Liver (tissue), 9 donors: ENCODE measurements around the gene FAM89B. TPM values are rescaled to one million over a fixed set of nuclear protein-coding genes. Genes with fewer than 3 reads are reported as not detected.

Source experiments
- DNase-seq: peaks from one replicate; pipeline ENCODE4 v3.0.0-alpha.2; 2017; ENCODE audit warnings: low spot score
- H3K27ac ChIP-seq, 2 donors: one replicate each; pipeline ENCODE4 v1.7.0; 2013; ENCODE audit warnings: inconsistent platforms in 2 of 2, low read length in 2 of 2, control low read depth in 1 of 2, low read depth in 1 of 2, mild to moderate bottlenecking in 1 of 2
- H3K27me3 ChIP-seq, 4 donors: one replicate each; pipeline versions ENCODE4 v1.6.1 to v1.7.0; 2013; ENCODE audit warnings: low read length in 3 of 4, inconsistent platforms in 1 of 4, mild to moderate bottlenecking in 1 of 4, moderate library complexity in 1 of 4; ENCODE audit not compliant: control insufficient read depth in 4 of 4, insufficient read depth in 4 of 4
- H3K36me3 ChIP-seq, 4 donors: one replicate each; pipeline versions ENCODE4 v1.6.1 to v1.7.0; 2013; ENCODE audit warnings: low read length in 3 of 4, mild to moderate bottlenecking in 3 of 4, low read depth in 1 of 4, moderate library complexity in 1 of 4; ENCODE audit not compliant: control insufficient read depth in 4 of 4, insufficient read depth in 3 of 4
- H3K4me1 ChIP-seq, 4 donors: one replicate each; pipeline versions ENCODE4 v1.6.1 to v1.7.0; 2013; ENCODE audit warnings: low read length in 3 of 4, mild to moderate bottlenecking in 3 of 4, moderate library complexity in 1 of 4; ENCODE audit not compliant: control insufficient read depth in 4 of 4, insufficient read depth in 4 of 4
- H3K4me3 ChIP-seq, 3 donors: one replicate each; pipeline versions ENCODE4 v1.6.1 to v1.7.0; 2013; ENCODE audit warnings: low read length in 3 of 3, control low read depth in 1 of 3, low read depth in 1 of 3, mild to moderate bottlenecking in 1 of 3
- H3K9ac ChIP-seq, 2 donors: one replicate each; pipeline ENCODE4 v1.7.0; 2013; ENCODE audit warnings: low read length in 2 of 2, mild to moderate bottlenecking in 2 of 2, moderate library complexity in 2 of 2, control low read depth in 1 of 2, low read depth in 1 of 2
- H3K9me3 ChIP-seq, 4 donors: one replicate each; pipeline versions ENCODE4 v1.6.1 to v1.7.0; 2013; ENCODE audit warnings: low read length in 3 of 4; ENCODE audit not compliant: control insufficient read depth in 4 of 4
- EGR1 ChIP-seq, 2 donors: IDR thresholded peaks; 2 replicates each; pipeline ENCODE4 v1.6.1; 2016 to 2018; ENCODE audit warnings: antibody characterized with exemption in 2 of 2, low read depth in 2 of 2
- FOXA1 ChIP-seq: IDR thresholded peaks from 2 replicates; pipeline ENCODE4 v1.6.1; 2016; ENCODE audit warnings: antibody characterized with exemption
- FOXA2 ChIP-seq: IDR thresholded peaks from 2 replicates; pipeline ENCODE4 v1.6.1; 2016; ENCODE audit warnings: antibody characterized with exemption
- GABPA ChIP-seq, 2 donors: IDR thresholded peaks in 1 of 2; conservative IDR thresholded peaks in 1 of 2; 2 replicates each; pipeline ENCODE4 v1.6.1; 2016; ENCODE audit warnings: antibody characterized with exemption in 2 of 2, mild to moderate bottlenecking in 1 of 2, moderate library complexity in 1 of 2
- HNF4A ChIP-seq, 2 donors: conservative IDR thresholded peaks; 2 replicates each; pipeline ENCODE4 v1.6.1; 2016; ENCODE audit warnings: antibody characterized with exemption in 2 of 2, mild to moderate bottlenecking in 2 of 2
- HNF4G ChIP-seq: IDR thresholded peaks from 2 replicates; pipeline ENCODE4 v1.6.1; 2016; ENCODE audit warnings: antibody characterized with exemption
- JUND ChIP-seq, 2 donors: IDR thresholded peaks; 2 replicates each; pipeline ENCODE4 v1.6.1; 2016; ENCODE audit warnings: antibody characterized with exemption in 2 of 2
- MAX ChIP-seq: IDR thresholded peaks from 2 replicates; pipeline ENCODE4 v1.6.1; 2016; ENCODE audit warnings: antibody characterized with exemption
- NR2F2 ChIP-seq: IDR thresholded peaks from 2 replicates; pipeline ENCODE4 v1.6.1; 2016; ENCODE audit warnings: antibody characterized with exemption
- REST ChIP-seq: IDR thresholded peaks from 2 replicates; pipeline ENCODE4 v1.6.1; 2016; ENCODE audit warnings: antibody characterized with exemption, mild to moderate bottlenecking
- RXRA ChIP-seq, 2 donors: IDR thresholded peaks; 2 replicates each; pipeline ENCODE4 v1.6.1; 2017 to 2018; ENCODE audit warnings: antibody characterized with exemption in 2 of 2, mild to moderate bottlenecking in 1 of 2
- YY1 ChIP-seq: IDR thresholded peaks from 2 replicates; pipeline ENCODE4 v1.6.1; 2016; ENCODE audit warnings: antibody characterized with exemption, mild to moderate bottlenecking
- ZBTB33 ChIP-seq: IDR thresholded peaks from 2 replicates; pipeline ENCODE4 v1.6.1; 2016; ENCODE audit warnings: antibody characterized with exemption
- WGBS: extraction: QIAGEN DNeasy Blood & Tissue Kit; methylation state at CpG from one replicate; pipeline ENCODE4 v1.1.7; 2013; 5-methylcytosine and 5-hydroxymethylcytosine counted together
- polyA plus RNA-seq, 2 donors: library from polyadenylated mRNA; stranded (reverse) in 1 of 2; unstranded in 1 of 2; fragments of 200-250 nt in 1 of 2; fragments of >200 nt in 1 of 2; fragmentation: Nextera tagmentation in 1 of 2; extraction: Ambion mirVana in 1 of 2; gene quantifications; one replicate each; pipeline versions ENCODE4 v1.2.1 to v1.2.3, GENCODE V29; 2013 to 2015
- total RNA-seq, 2 donors: library from RNA; depleted of rRNA; stranded (reverse); fragments of >200 nt; gene quantifications; one replicate each; pipeline ENCODE4 v1.2.3, GENCODE V29; 2014
- TF ChIP-seq, protein P1 (sequence below): fragments of 150-350 bp; IDR thresholded peaks from 2 replicates; pipeline ENCODE4 v1.5.1; 2017; ENCODE audit warnings: improper control_type of control experiment, low read depth, low read length; ENCODE audit not compliant: missing input control
- TF ChIP-seq, protein P2 (sequence below): IDR thresholded peaks from 2 replicates; pipeline ENCODE4 v1.6.1; 2016; ENCODE audit warnings: antibody characterized with exemption
- donor health status: healthy.
- donor health status: healthy.
- donor health status: healthy.
- donor health status: healthy.
- donor health status: healthy.

The FAM89B gene
- total and polyA plus RNA-seq, 4 donors: 4.7 to 16.7 (median 9.5) TPM

- Histone ChIP-seq H3K27me3 (no peaks in the 10 kb centered on the region), H3K4me3 (no peak overlapping the region), H3K9me3 (no peaks in the 10 kb centered on the region), H3K9ac (no peak overlapping the region), H3K36me3 (peaks cover 3 to 28% (median 19%) of the 10 kb centered on the region in 4 donors), H3K27ac (no peak overlapping the region), H3K4me1 (peaks cover 7 to 25% (median 18%) of the 10 kb centered on the region in 4 donors)
- no peak for DNase-seq
- 85% methylated on average over 18 of the region's 18 CpGs for WGBS
- no peak for TF ChIP-seq ZBTB33
- no peak for TF ChIP-seq HNF4G
- TF ChIP-seq NR2F2: no peak
- TF ChIP-seq, protein P1, sequence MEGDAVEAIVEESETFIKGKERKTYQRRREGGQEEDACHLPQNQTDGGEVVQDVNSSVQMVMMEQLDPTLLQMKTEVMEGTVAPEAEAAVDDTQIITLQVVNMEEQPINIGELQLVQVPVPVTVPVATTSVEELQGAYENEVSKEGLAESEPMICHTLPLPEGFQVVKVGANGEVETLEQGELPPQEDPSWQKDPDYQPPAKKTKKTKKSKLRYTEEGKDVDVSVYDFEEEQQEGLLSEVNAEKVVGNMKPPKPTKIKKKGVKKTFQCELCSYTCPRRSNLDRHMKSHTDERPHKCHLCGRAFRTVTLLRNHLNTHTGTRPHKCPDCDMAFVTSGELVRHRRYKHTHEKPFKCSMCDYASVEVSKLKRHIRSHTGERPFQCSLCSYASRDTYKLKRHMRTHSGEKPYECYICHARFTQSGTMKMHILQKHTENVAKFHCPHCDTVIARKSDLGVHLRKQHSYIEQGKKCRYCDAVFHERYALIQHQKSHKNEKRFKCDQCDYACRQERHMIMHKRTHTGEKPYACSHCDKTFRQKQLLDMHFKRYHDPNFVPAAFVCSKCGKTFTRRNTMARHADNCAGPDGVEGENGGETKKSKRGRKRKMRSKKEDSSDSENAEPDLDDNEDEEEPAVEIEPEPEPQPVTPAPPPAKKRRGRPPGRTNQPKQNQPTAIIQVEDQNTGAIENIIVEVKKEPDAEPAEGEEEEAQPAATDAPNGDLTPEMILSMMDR: no peak
- TF ChIP-seq EGR1 (IDR thresholded peaks at IDR 0.05; ENCODE audit: low read depth in 2 of 2): no peak
- no peak for TF ChIP-seq JUND (IDR thresholded peaks at IDR 0.05)
- no peak for TF ChIP-seq YY1
- TF ChIP-seq REST: no peak
- no peak for TF ChIP-seq FOXA1
- no peak for TF ChIP-seq MAX
- no peak for TF ChIP-seq GABPA (IDR thresholded peaks at IDR 0.05 in 1 of 2, conservative IDR thresholded peaks at IDR 0.05 in 1 of 2)
- no peak for TF ChIP-seq HNF4A (conservative IDR thresholded peaks at IDR 0.05)
- TF ChIP-seq RXRA (IDR thresholded peaks at IDR 0.05): no peak
Measured at GRCh38 chr11:65537620-65538231, 34.6 kb upstream of the FAM89B start.

DNA sequence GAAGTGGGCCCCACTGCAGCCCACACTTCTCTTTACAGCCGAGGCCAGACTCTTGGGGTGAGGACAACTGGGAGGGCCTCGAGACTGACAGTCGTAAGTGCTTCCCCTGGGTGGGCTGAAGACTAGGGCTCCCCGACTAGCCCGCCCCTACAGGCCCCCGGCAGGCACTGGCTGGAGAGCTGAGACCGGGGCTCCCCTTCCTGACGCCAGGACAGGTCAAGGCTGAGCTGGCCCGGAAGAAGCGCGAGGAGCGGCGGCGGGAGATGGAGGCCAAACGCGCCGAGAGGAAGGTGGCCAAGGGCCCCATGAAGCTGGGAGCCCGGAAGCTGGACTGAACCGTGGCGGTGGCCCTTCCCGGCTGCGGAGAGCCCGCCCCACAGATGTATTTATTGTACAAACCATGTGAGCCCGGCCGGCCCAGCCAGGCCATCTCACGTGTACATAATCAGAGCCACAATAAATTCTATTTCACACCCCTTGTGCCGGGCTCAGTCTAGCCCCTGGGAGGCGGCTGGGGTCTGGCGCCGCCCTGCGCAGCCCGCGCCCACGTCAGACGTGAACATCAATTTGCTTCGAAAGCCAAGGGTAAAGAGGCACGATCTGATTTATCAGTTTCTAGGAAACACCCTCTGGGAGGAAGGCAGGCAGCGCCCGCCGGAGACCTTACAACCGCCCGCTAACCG is 34.0 kb upstream of the FAM89B start:
- peaks cover 3 to 28% (median 16%) of the 10 kb centered on the region in 4 donors for H3K36me3 ChIP-seq
- TF ChIP-seq FOXA2: no peak
- TF ChIP-seq, protein P2, sequence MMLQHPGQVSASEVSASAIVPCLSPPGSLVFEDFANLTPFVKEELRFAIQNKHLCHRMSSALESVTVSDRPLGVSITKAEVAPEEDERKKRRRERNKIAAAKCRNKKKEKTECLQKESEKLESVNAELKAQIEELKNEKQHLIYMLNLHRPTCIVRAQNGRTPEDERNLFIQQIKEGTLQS: no peak
- no peak for TF ChIP-seq ZBTB33
- TF ChIP-seq JUND (IDR thresholded peaks at IDR 0.05): no peak
- TF ChIP-seq, protein P1: no peak
- no peak for TF ChIP-seq GABPA (IDR thresholded peaks at IDR 0.05 in 1 of 2, conservative IDR thresholded peaks at IDR 0.05 in 1 of 2)

More for the DNA sequence above, 34.0 kb upstream of the FAM89B start:
- Histone ChIP-seq H3K27ac (no peak overlapping the region), H3K27me3 (no peaks in the 10 kb centered on the region), H3K9ac (no peak overlapping the region), H3K9me3 (no peaks in the 10 kb centered on the region), H3K4me3 (no peak overlapping the region), H3K4me1 (peaks cover 7 to 24% (median 17%) of the 10 kb centered on the region in 4 donors)
- WGBS: 87% methylated on average over 43 of the region's 43 CpGs
- no peak for DNase-seq
